HuH-7 (cell line): Measurements from ENCODE around the gene ABLIM1.

Source experiments
- DNase-seq: peaks from one replicate; pipeline ENCODE4 v3.0.0; 2011; ENCODE audit warnings: low spot score

ABLIM1 gene

DNA sequence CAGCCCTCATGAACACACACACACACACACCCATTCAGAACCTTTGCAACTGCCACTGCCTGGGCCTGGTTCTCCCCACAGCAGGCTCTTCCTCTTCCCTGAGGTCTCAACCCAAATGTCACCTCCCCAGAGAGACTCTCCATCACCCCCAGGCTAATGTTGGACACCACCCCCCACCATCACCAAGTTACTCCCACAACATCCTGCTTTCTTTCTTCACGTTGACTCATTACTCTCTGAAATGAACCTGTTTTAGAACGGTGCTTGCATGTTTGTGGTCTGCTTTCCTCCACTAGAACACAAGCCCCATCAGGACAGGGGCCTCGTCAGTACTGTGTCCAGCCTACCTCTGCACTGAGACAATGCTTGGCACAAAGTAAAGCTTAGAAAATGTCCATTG lies 269.8 kb downstream of the ABLIM1 start:
- no peak for DNase-seq

DNA sequence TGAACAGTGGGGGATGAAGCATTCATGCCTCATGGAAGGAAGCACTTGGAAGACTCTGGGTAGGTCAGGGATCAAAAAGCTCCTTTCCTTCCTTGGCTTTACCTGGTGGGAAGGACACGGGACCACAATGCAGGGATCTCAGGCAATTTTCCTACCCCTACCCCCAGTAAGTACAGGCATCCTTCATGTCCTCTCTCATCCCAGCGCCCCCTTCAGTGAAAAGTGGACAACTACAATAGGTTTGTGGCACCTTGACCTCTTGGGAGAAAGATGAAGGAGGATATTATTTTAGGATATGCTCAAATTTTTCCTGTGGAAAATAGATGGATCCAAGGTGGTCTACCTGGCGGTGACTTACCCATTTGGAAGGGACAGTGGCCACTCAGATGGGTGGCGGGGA lies 270.3 kb downstream of the ABLIM1 start:
- DNase-seq: no peak

DNA sequence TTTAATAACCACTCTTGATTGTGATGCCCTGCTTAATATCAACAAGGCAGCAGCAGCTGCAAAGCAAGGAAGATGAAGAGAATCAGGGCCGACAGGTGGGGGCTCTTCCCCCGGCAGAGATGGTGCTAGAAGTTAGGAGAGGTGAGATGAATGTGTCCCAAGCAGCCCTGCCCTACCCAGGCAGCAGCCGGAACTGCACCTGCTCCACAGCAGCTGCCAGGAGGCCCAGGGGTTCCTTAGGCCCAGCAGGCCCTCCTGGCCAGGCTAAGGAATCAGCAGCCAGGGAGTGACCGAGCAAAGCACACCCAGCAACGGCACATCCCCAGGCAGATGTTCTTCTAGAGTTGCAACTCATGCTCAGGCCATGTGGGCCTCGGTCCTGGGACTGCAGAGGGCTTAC lies 271.6 kb downstream of the ABLIM1 start:
- no peak for DNase-seq

DNA sequence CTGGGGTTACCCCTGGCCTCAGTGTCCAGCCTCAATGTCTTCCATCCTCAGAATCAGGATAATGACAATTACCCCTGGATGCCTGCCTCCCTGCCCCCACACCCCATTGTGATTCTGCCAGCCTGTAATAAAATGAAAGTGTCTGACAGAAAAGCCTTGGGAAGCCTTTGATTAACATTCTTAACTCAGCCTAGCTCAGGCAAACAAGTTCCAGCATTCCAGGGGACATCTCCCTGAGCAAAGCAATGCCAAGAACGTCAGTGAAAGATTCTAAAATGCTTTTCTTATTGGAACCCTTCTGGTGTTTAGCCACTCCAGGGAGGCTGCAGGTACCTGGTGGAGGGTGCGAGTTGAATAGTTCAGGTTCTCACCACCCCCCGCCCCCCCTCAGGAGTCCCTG lies 272.5 kb downstream of the ABLIM1 start:
- DNase-seq: no peak

DNA sequence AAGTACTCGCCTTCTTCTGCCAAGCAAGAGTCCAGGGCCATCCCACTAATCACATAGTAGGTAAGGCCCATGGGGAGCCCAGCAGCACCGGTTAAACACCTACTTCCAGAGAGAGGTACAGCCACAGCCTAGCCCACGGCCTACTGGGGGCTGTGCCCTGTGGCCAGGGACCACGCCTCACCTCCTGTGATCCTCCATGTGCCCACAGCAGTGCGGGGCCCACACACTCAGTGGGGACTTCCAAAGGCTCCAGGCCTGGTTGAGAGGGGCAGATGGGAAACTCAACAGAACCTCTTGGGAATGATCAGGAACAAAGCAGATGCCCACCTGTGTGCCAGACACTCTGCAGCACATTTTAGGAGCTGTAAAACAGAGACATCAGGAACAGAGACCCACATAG lies 273.5 kb downstream of the ABLIM1 start:
- DNase-seq: no peak

DNA sequence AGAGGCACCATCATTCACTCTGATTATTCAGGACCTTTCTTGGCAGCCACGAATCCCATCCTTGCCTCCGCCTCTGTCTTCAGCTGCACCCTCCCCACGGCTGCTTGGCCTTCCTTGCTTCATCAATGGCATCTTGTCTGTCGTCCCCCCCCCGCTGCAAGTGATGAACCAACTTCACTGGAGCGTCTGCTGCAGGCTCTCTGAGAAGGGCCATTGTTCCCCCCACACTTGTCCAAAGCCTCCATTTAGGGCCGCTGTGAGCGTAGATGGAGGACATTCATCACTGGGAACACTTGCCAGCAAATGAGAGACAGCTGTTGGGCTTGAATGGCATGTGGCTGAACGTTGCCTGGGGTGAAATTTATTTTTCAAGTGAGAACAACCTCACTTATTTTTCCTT lies 273.9 kb downstream of the ABLIM1 start:
- no peak for DNase-seq
